Stimulated activated CD8-positive, alpha-beta memory T cell treated with anti-CD3 and anti-CD28 coated beads, Interleukin-7, amount 100 ng/mL, for 4 hours (primary cell): ENCODE results near the gene OLFML2A.
"Not testable (repeated sequence)": the region's sequence is repeated elsewhere in the genome, so short reads cannot be mapped to it uniquely, and the experiment has no call there.

ENCODE experiments used
- DNase-seq, 2 donors: peaks; one replicate each; pipeline ENCODE4 v3.0.0-alpha.2; 2020; ENCODE audit warnings: low read depth in 2 of 2

OLFML2A gene

DNA sequence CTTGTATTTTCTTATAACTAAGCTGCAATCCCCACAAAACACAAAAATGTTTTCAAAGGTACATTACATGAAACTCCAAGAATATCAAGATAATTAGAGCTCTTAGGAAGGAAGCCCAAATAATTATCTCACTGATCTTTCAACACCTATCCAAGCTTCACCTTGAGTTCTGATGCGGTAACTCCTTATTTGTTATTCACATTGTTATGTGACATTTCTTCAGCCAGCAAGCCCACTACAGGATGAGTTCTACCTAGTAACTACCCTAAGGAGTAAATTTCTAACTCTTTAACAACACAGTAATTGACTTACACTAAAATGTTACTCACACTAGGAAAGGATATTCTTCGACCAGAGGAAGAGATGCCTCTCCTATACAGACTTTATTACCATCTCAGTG, 15.7 kb upstream of the OLFML2A start:
- no peak for DNase-seq

GRCh38 chr9:124761710-124762109, 15.2 kb upstream of the OLFML2A start:
- DNase-seq = no peak

DNA sequence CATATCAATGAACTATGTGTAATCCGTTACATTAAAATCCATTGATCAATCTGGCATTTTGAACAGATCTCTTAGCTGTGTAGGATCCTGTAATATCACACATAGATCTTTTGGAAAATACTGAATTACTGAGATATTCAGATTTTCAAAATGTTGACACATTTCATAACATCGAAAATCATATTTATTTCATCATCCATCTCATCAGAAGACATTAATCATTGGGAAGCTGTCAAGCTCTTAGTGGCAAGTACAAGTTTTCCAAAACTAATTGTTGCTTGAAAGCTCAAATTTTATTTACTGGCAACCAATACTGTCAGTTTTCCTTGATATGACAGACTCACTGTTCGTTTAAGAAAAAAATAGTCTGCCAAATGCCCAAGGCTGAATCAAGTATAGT, 14.3 kb upstream of the OLFML2A start:
- DNase-seq = no peak

DNA sequence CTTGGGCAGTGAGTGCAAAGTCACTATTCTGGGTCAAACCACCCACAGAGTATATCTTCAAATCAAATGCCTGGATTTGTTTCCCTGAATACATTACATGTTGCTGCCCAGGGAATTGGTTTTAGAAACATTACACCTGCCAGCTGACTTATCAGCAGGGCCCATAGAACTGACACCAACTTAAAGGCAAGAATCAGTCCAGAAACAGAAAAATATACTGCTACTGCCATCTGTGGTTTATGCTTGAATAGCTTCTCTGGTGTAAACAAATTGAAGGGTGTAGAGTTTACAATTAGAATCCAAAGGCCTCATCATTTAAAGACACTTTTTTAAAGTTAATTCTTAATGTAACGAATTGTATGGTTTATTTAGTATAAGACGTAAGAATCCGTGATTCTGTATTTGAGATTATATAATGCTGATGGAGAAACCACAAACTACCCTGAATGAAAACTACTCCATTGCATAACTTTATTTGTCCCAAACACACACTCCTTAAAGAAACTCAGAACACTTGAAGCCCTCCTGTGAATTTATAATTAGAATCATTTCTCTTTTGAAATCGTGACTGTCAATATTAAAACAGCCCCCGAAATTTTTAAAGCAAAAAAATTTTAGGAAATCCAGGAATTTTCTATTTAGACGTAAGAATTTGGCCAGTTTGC, 12.0 kb upstream of the OLFML2A start:
- no peak for DNase-seq

DNA sequence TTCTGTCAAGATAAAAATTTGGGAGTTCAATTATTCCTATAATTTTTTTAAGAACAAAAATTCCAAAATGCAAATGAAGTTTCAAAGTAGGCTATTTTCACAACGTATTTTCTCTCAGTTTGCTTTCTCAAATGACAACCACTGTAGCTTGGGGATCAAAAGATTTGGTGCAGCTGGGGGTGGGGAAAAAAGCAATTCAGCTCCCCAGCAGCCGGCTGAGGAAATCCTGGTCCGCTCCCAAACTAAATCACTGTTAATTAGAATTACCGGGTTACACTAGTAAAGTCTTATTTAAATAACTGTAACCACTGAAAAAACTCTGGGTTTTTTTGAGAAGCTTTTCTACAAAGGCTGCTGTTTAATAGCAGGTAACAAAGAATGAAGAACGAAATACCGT, 11.5 kb upstream of the OLFML2A start:
- no peak for DNase-seq

GRCh38 chr9:124766326-124766725, 10.6 kb upstream of the OLFML2A start:
- DNase-seq = no peak

GRCh38 chr9:124766815-124767554, 9.9 kb upstream of the OLFML2A start:
- no peak for DNase-seq

- DNase-seq = no peak
These were observed 9.1 kb upstream of the OLFML2A start for GRCh38 chr9:124767821-124768220.

- no peak for DNase-seq
These were observed 8.6 kb upstream of the OLFML2A start for GRCh38 chr9:124768334-124768733.

- DNase-seq = no peak
These were observed 8.0 kb upstream of the OLFML2A start for GRCh38 chr9:124768750-124769548.

GRCh38 chr9:124769549-124770358, 7.2 kb upstream of the OLFML2A start:
- DNase-seq = no peak

GRCh38 chr9:124770359-124771020, 6.4 kb upstream of the OLFML2A start:
- peak in 1 of 2 donors; percentile 12 for DNase-seq

- peak; percentile 88 to 92 for DNase-seq
These were observed 5.7 kb upstream of the OLFML2A start, which contains the start of gene NR6A1 for GRCh38 chr9:124771021-124771866. NR6A1 (minus strand) TSS chr9:124771311.

- peak in 1 of 2 donors; percentile 13 for DNase-seq
These were observed 4.9 kb upstream of the OLFML2A start for GRCh38 chr9:124771867-124772679.

DNA sequence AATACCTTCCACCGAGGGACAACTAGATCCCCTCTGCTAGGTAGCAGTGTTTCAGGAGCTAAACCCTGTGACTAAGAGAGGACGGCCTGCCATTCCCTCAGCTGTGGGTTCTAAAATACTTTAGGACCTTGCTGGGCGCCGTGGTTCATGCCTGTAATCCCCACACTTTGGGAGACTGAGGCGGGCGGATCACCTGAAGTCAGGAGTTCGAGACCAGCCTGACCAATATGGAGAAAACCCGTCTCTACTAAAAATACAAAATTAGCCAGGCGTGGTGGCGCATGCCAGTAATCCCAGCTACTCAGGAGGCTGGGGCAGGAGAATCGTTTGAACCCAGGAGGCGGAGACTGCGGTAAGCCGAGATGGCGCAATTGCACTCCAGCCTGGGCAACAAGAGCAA, 4.1 kb upstream of the OLFML2A start:
- DNase-seq = not testable (repeated sequence)

- DNase-seq = no peak
These were observed 3.3 kb upstream of the OLFML2A start for GRCh38 chr9:124773473-124774128.

DNA sequence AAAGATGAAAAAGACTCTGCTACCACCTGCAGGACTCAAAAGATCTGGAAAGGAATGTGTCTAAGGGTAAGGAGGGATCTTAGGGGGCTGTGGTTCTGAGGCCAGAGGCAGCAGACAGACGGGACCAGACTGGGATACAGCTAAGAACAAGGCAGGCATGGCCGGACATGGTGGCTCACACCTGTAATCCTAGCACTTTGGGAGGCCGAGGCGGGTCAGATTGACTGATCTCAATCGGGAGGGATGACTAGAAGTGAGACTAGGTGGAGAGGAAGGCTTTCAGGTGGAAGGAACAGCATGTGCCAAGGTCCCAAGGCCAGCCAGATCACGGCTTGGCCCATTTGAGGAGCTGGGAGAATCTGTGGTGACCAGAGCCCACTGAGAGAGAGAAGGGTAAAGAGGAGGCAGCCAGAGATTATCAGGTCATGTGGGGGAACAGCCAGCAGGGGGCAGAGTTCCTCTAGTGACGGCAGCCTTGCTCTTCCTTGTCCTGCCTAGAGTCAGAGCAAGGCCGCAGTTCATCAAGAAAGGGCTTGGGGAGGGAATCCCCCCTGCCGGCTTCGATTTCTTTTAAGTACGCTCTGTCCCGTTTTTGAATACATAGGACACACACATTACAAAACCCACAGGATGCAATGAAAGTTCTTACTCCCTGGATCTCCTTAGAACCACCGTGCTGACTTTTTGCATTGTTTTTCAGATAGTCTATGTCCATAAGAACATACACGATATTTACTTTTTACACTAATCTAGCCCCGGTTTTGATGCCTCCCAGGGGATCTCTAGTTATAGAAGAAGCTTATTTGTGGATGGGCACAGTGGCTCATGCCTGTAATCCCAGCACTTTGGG, 2.6 kb upstream of the OLFML2A start:
- DNase-seq = peak; percentile 57 to 60

- no peak for DNase-seq
These were observed 347 bp upstream of the OLFML2A start for GRCh38 chr9:124776618-124776953.
